ENCODE results near the gene THG1L.
"Not testable (repeated sequence)": the region's sequence is repeated elsewhere in the genome, so short reads cannot be mapped to it uniquely, and the experiment has no call there.

THG1L gene

DNA sequence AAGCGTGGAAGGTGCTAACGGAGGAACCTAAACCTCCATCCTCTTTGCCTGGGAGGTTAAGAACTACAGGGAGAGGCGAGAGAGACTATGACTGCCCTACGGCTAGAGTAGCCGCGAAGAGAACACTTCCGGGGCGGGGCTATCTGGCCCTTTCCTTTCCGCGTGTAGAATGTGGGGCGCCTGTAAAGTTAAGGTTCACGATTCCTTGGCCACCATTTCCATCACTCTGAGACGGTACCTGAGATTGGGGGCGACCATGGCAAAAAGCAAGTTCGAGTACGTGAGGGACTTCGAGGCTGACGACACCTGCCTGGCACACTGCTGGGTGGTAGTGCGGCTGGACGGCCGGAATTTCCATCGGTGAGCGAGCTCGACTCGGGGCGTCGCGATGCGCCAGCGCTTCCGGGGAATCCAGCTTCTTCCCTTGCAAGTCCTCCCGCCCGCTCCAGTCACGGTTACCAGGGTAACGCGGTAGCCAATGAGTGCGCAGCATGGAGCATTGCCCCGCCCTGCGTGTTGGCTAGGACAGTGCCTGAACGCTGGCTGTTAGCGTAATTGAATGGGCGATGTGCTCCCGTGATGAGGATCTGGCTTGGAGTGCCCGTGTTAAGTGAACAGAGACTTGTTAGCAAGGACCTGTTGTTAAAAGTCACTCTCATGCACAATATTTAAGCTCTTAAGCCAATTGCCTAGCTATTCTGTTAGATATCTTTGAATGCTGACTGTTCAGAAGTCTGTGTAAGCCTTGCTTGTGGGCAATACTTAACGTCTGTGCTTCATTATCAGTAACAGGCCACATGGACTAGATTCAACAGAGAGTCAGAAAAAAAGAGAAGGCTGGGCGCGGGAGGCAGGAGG, at the start of gene THG1L:
Gene THG1L (plus strand): TSS at position 149 of the 858 bp plus-strand sequence. CDS start 21 bp downstream, at position 170.
- peak; percentile 98 for DNase-seq (ENCODE audit: low read depth)
- H3K4me3 ChIP-seq (ENCODE audit: low read length), result peak within 1 kb of the TSS; percentile 99
- TF ChIP-seq, protein P1, sequence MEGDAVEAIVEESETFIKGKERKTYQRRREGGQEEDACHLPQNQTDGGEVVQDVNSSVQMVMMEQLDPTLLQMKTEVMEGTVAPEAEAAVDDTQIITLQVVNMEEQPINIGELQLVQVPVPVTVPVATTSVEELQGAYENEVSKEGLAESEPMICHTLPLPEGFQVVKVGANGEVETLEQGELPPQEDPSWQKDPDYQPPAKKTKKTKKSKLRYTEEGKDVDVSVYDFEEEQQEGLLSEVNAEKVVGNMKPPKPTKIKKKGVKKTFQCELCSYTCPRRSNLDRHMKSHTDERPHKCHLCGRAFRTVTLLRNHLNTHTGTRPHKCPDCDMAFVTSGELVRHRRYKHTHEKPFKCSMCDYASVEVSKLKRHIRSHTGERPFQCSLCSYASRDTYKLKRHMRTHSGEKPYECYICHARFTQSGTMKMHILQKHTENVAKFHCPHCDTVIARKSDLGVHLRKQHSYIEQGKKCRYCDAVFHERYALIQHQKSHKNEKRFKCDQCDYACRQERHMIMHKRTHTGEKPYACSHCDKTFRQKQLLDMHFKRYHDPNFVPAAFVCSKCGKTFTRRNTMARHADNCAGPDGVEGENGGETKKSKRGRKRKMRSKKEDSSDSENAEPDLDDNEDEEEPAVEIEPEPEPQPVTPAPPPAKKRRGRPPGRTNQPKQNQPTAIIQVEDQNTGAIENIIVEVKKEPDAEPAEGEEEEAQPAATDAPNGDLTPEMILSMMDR (conservative IDR thresholded peaks at IDR 0.05; ENCODE audit: low read length), result no peak

DNA sequence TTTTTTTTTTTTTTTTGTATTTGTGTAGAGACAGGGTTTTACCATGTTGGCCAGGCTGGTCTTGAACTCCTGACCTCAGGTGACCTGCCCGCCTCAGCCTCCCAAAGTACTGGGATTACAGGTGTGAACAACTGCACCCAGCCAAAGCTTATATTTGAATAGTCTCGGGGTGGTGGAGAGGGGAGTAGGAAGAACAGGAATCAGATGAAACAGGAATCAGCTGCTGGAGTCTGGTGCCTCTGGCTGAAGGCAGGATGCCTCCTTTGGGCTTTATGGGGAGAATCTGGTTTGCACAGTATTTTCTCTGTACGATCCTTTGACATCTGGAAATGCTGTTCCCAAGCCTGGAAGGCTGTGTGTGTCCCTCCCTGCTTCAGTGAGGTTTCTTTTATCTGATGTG, 49.0 kb upstream of the THG1L start:
- TF ChIP-seq, protein P1 (conservative IDR thresholded peaks at IDR 0.05; ENCODE audit: low read length), result no peak
- no peak overlapping the region for H3K4me3 ChIP-seq (ENCODE audit: low read length)
- DNase-seq (ENCODE audit: low read depth), result no peak

DNA sequence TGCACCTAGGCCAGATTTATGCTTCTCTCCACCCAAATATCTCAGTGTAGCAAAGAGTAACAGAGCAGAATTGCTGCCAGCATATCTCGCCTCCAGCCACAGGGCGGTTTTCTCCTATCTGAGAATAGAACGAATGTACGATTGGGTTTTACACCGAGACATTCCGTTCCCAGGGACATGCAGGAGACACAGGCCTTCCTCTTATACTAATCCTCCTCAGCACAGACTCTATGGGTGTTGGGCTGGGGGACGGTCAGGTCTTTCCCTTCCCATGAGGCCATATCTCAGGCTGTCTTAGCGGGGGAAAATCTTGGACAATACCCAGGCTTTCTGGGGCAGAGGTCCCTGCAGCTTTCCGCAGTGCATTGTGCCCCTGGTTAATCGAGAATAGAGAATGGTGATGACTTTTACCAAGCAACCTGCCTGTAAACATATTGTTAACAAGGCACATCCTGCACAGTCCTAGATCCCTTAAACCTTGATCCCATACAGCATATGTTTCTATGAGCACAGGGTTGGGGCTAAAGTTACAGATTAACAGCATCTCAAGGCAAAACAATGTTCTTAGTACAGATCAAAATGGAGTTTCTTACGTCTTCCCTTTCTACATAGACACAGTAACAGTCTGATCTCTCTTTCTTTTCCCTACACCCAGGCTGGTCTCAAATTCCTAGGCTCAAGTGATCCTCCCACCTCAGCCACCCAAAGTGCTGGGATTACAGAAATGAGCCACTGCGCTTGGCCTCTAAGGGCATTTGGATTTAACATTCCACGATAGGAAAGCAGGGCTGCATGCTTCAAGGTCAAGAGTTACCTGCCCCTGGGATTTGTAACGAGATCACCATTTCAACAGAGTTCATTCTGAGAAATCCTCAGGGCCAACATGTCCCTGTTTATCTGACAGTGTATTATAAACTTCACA, 44.7 kb upstream of the THG1L start:
- not testable (repeated sequence) for DNase-seq (ENCODE audit: low read depth); H3K4me3 ChIP-seq (ENCODE audit: low read length)

DNA sequence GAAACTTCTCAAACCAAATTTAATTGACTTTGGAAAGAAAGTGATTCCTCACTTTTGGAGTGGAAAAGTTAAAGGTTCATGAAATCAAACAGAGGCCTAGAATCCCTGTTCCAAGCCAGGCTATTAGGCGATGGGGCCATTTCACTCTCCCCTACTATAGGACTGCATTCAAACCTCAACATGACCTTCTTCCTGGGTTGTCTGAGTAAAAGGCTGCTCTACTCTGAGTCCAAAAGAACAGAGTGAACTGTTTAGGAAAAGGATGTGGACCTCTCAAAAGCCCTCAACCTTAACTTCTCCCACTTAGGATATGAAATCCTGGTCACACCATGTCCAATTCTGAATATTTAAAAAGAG, 44.0 kb upstream of the THG1L start:
- H3K4me3 ChIP-seq (ENCODE audit: low read length), result no peak overlapping the region
- TF ChIP-seq, protein P1 (conservative IDR thresholded peaks at IDR 0.05; ENCODE audit: low read length), result no peak
- no peak for DNase-seq (ENCODE audit: low read depth)

DNA sequence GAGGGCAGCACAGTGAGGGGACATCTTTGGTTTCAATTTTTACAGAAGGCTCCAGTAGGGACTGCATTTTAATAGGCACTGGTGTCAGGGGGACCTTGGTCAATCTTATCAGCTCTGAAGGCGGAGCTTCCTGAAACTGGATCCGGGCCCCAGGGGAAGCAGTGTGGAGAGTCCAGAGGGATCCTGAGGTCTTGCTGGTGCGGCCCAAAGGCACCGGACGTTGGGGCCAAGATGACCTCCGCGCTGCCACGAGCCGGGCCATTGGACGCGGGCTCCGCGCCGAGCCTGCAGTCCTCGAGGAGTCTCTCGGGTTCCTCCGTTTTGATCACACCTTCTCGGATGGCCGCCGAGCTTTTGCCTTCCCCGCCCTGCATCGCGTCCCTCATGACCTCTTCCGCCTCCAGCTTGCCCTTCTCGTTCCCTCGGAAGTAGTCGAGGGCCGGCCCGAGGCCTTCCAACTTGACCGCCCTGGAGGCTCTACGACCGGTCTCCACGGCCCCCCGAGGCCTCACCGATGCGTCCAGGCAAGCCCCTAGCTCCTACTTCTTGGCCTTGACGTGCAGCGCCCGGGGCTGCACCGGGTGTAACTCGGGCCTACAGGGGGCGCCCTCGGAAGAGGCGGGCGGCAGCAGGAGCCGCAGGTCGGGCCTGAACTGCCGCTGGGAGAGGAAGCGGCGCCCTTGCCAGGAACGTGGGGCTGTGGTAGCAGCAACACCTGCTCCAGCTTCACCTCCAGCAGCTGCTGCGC, 41.1 kb upstream of the THG1L start:
- TF ChIP-seq, protein P1 (conservative IDR thresholded peaks at IDR 0.05; ENCODE audit: low read length), result peak; percentile 21; the same call in 1 of the 2 replicates
- peak; percentile 5 for DNase-seq (ENCODE audit: low read depth)
- H3K4me3 ChIP-seq (ENCODE audit: low read length), result peak overlapping the region; percentile 22; the same call in 1 of the 2 replicates

DNA sequence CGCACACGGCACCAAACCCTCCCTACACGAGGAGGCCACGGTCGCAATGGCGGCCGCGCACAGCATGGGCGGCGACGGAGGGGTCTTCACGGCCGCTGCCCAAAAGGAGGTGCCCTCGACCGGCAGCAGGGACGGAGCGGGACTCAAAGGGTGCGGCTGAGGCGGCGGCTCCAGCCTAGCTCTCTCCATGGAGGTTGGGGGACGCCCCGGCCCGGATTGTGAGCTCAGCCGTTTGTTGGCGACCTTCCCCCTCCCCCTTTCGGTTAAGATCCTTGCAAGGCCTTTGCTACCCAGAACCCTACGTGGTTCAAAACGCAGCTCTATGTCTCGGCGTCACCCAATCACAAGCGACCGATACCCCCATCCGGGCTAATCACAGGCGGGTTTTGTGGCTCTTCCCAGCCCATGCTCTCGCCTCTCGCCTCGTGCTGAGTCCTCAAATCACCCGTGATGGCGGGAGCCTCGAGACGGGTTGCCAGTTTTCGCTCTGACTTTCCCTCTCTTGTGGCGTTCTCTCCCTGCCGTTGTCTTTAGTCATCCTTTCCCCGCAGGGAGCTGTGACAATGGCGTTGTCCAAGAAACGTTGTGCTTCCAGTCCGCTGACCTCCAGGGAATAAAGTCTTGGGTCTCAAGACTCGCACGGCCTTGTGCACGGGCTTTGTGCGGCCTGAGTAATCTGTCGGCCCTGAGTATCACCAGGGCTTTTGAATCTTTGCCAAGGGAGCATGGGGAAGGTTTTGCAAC, 40.4 kb upstream of the THG1L start:
- peak overlapping the region; percentile 22; the same call in 1 of the 2 replicates for H3K4me3 ChIP-seq (ENCODE audit: low read length)
- TF ChIP-seq, protein P1 (conservative IDR thresholded peaks at IDR 0.05; ENCODE audit: low read length), result no peak
- DNase-seq (ENCODE audit: low read depth), result no peak

DNA sequence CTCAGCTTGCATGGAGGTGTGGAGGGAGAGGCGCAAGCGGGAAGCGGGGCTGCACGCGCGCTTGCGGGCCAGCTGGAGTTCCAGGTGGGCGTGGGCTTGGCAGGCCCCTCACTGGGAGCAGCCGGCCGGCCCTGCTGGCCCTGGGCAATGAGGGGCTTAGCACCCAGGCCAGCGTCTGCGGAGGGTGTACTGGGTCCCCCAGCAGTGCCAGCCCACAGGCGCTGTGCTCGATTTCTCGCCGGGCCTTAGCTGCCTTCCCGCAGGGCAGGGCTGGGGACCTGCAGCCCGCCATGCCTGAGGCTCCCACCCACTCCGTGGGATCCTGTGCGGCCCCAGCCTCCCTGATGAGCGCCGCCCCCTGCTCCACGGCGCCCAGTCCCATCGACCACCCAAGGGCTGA, 37.4 kb upstream of the THG1L start:
- H3K4me3 ChIP-seq (ENCODE audit: low read length); DNase-seq (ENCODE audit: low read depth): not testable (repeated sequence)

DNA sequence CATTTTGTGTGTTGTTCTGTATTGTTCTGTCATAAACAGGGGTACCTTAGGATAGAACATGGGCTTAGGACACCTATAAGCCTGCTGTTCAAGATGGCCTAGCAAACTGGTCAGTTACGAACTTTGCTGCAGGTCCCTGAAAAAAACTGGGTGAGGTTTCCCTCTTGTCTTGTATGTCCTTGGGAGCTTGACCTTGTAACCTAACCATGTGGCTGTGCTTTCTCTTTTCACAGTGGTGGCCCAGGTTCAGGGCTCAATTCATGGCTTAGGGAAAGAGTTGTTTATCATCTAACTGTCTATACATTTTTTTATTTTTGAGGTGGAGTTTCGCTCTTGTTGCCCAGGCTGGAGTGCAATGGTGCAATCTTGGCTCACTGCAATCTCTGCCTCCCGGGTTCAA, 35.1 kb upstream of the THG1L start:
- H3K4me3 ChIP-seq (ENCODE audit: low read length); DNase-seq (ENCODE audit: low read depth): not testable (repeated sequence)

DNA sequence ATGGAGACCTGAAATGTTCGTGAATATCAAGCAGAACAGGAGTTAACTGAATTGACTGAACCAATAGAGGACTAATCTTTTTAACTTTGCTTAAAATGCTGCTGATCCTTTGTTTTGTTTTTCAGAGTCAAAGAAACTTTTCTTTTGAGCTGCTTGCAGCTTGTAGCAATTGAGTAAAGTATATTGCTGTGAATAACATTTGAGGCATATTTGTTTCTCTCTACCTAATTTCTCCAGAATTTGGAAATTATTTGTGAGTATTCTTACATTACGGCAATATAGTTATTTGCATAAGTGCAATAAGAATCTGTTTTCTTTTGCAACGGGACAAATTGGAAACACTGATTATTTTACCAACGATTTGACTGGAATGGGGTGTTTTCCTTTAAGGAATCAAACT, 32.5 kb upstream of the THG1L start:
- H3K4me3 ChIP-seq (ENCODE audit: low read length); DNase-seq (ENCODE audit: low read depth): not testable (repeated sequence)
